ENCODE data around the gene HSD11B1L.

GRCh38 chr19:5651361-5651760, 29.5 kb upstream of the HSD11B1L start:
- no peak for TF ChIP-seq CTCF (IDR thresholded peaks at IDR 0.05)
- no peak for TF ChIP-seq POLR2A (IDR thresholded peaks at IDR 0.05)

Data from breast epithelium (tissue), 3 donors.